Measurements from ENCODE around the gene SETD5.

The SETD5 gene

GRCh38 chr3:9409981-9410854 lies 12.8 kb downstream of the SETD5 start:
- no peak for DNase-seq (ENCODE audit: low spot score)

GRCh38 chr3:9411302-9411701 lies 13.9 kb downstream of the SETD5 start:
- no peak for DNase-seq (ENCODE audit: low spot score)

GRCh38 chr3:9412293-9412692 lies 14.9 kb downstream of the SETD5 start:
- DNase-seq (ENCODE audit: low spot score): no peak

- DNase-seq (ENCODE audit: low spot score): no peak
Measured at GRCh38 chr3:9414826-9415225, 17.4 kb downstream of the SETD5 start.

GRCh38 chr3:9415485-9416138 lies 18.2 kb downstream of the SETD5 start:
- DNase-seq (ENCODE audit: low spot score): no peak

- DNase-seq (ENCODE audit: low spot score): no peak
Measured at GRCh38 chr3:9416139-9416780, 18.8 kb downstream of the SETD5 start.

- no peak for DNase-seq (ENCODE audit: low spot score)
Measured at GRCh38 chr3:9420850-9421549, 23.6 kb downstream of the SETD5 start.

GRCh38 chr3:9422712-9423424 lies 25.5 kb downstream of the SETD5 start:
- peak; percentile 98 for DNase-seq (ENCODE audit: low spot score)

- no peak for DNase-seq (ENCODE audit: low spot score)
Measured at GRCh38 chr3:9428411-9428810, 31.0 kb downstream of the SETD5 start.

- no peak for DNase-seq (ENCODE audit: low spot score)
Measured at GRCh38 chr3:9430733-9431132, 33.3 kb downstream of the SETD5 start.

GRCh38 chr3:9433627-9434521 lies 36.5 kb downstream of the SETD5 start:
- no peak for DNase-seq (ENCODE audit: low spot score)

GRCh38 chr3:9435316-9435715 lies 37.9 kb downstream of the SETD5 start:
- no peak for DNase-seq (ENCODE audit: low spot score)

GRCh38 chr3:9439331-9439730 lies 41.9 kb downstream of the SETD5 start:
- no peak for DNase-seq (ENCODE audit: low spot score)

GRCh38 chr3:9441501-9442221 lies 44.2 kb downstream of the SETD5 start:
- DNase-seq (ENCODE audit: low spot score): no peak

- DNase-seq (ENCODE audit: low spot score): no peak
Measured at GRCh38 chr3:9448071-9448470, 50.7 kb downstream of the SETD5 start.

GRCh38 chr3:9448643-9449042 lies 51.2 kb downstream of the SETD5 start:
- DNase-seq (ENCODE audit: low spot score): no peak

GRCh38 chr3:9450126-9450525 lies 52.7 kb downstream of the SETD5 start:
- DNase-seq (ENCODE audit: low spot score): no peak

GRCh38 chr3:9450991-9451390 lies 53.6 kb downstream of the SETD5 start:
- DNase-seq (ENCODE audit: low spot score): no peak

GRCh38 chr3:9452417-9452816 lies 55.0 kb downstream of the SETD5 start:
- DNase-seq (ENCODE audit: low spot score): no peak

GRCh38 chr3:9455596-9456131 lies 58.2 kb downstream of the SETD5 start:
- DNase-seq (ENCODE audit: low spot score): no peak

All from cerebellar cortex (tissue), 1 donor.